Spleen (tissue), 11 donors: ENCODE data around the gene GPR150. TPM values are rescaled to one million over a fixed set of nuclear protein-coding genes. Genes with fewer than 3 reads are reported as not detected.

ENCODE experiments used
- DNase-seq: peaks from one replicate; pipeline ENCODE4 v3.0.0-alpha.2; 2020
- H3K27ac ChIP-seq, 8 donors: fragments of 200-600 bp; sonication (generic) in 7 of 8; 1 replicate in 4 of 8; 2 replicates in 4 of 8; pipeline versions ENCODE4 v1.5.0 to v1.8.0; 2016 to 2021; ENCODE audit warnings: inconsistent platforms in 4 of 8, mild to moderate bottlenecking in 4 of 8, moderate library complexity in 1 of 8
- H3K27me3 ChIP-seq, 7 donors: fragments of 200-600 bp; sonication (generic) in 6 of 7; replicated peaks in 1 of 7; 1 replicate in 4 of 7; 2 replicates in 3 of 7; pipeline versions ENCODE4 v1.5.0 to v1.8.0; 2016 to 2021; ENCODE audit warnings: inconsistent platforms in 3 of 7, mild to moderate bottlenecking in 1 of 7
- H3K36me3 ChIP-seq, 6 donors: fragments of 200-600 bp; sonication (generic) in 5 of 6; 1 replicate in 4 of 6; 2 replicates in 2 of 6; pipeline versions ENCODE4 v1.5.0 to v1.8.0; 2016 to 2021; ENCODE audit warnings: inconsistent platforms in 2 of 6
- H3K4me1 ChIP-seq, 6 donors: fragments of 200-600 bp; sonication (generic) in 5 of 6; 1 replicate in 3 of 6; 2 replicates in 3 of 6; pipeline versions ENCODE4 v1.5.0 to v1.8.0; 2016 to 2021; ENCODE audit warnings: inconsistent platforms in 3 of 6
- H3K4me3 ChIP-seq, 8 donors: fragments of 200-600 bp; sonication (generic) in 7 of 8; 1 replicate in 4 of 8; 2 replicates in 4 of 8; pipeline versions ENCODE4 v1.5.0 to v1.8.0; 2016 to 2021; ENCODE audit warnings: inconsistent platforms in 4 of 8, mild to moderate bottlenecking in 4 of 8, moderate library complexity in 2 of 8
- H3K9me3 ChIP-seq, 8 donors: fragments of 200-600 bp; sonication (generic) in 7 of 8; 1 replicate in 4 of 8; 2 replicates in 4 of 8; pipeline versions ENCODE4 v1.5.0 to v1.8.0; 2016 to 2021; ENCODE audit warnings: inconsistent platforms in 4 of 8
- CTCF ChIP-seq, 11 experiments: fragments of 200-600 bp in 7 of 11; fragments of 450-650 bp in 4 of 11; sonication (generic) in 4 of 11; IDR thresholded peaks in 8 of 11; conservative IDR thresholded peaks in 3 of 11; 1 replicate in 7 of 11; 2 replicates in 4 of 11; pipeline versions ENCODE4 v1.4.0 to v1.8.0; 2016 to 2021; ENCODE audit warnings: antibody characterized with exemption in 11 of 11, inconsistent platforms in 4 of 11, mild to moderate bottlenecking in 1 of 11
- POLR2A ChIP-seq, 3 donors: fragments of 450-650 bp; IDR thresholded peaks; one replicate each; pipeline ENCODE4 v1.5.1; 2017; ENCODE audit warnings: antibody characterized with exemption in 3 of 3, mild to moderate bottlenecking in 1 of 3
- POLR2AphosphoS5 ChIP-seq, 3 donors: sonication (generic); formaldehyde crosslinking; IDR thresholded peaks; one replicate each; pipeline ENCODE4 v1.5.1; 2017; ENCODE audit warnings: antibody characterized with exemption in 3 of 3
- WGBS, 5 donors: extraction: QIAGEN DNeasy Blood & Tissue Kit in 3 of 5; methylation state at CpG; one replicate each; pipeline versions ENCODE4 v1.1.5 to v1.1.7; 2013 to 2018; 5-methylcytosine and 5-hydroxymethylcytosine counted together
- intact Hi-C: fragments of 100-400 bp; cut with DNase I; formaldehyde crosslinking; loops from one replicate; pipeline ENCODE4 v1.15.0; 2023; ENCODE audit warnings: low total_unique reads
- polyA plus RNA-seq, 3 donors: library from polyadenylated mRNA; stranded (reverse); fragments of 200-250 nt; gene quantifications; one replicate each; pipeline ENCODE4 v1.2.1, GENCODE V29; 2013
- total RNA-seq, 7 donors: library from RNA; depleted of rRNA in 3 of 7; stranded (reverse); fragments of >200 nt in 3 of 7; fragmentation: NEBNext Ultra II Directional in 4 of 7; extraction: Animal tissue kit (Norgen Biotek cat#: 25700) in 4 of 7; gene quantifications; one replicate each; pipeline versions ENCODE4 v1.1.0 to v1.2.1, GENCODE V29; 2016 to 2021
- donor health status: healthy with polysubstance abuse.
- donor health status: DM: no; HTN: no; CAD: no; lungs with moderate emphysema.
- donor health status: DM: no; HTN: no; CAD: no.
- donor health status: Bipolar disorder and iron deficiency.
- donor health status: healthy.
- donor health status: DM: no; HTN: no; CAD: no.
- donor health status: DM: yes; HTN: yes; CAD: no.

Gene GPR150
- total and polyA plus RNA-seq, 10 donors, result 0.23 to 1.1 (median 0.65) TPM; not detected in 2

- Histone ChIP-seq H3K27me3 (no peaks in the 10 kb centered on the region), H3K4me3 (no peak overlapping the region), H3K4me1 (peaks cover 2 to 8% (median 5%) of the 10 kb centered on the region in 6 donors), H3K27ac (no peak overlapping the region), H3K9me3 (no peaks in the 10 kb centered on the region), H3K36me3 (peaks cover 0 to 34% (median 0%) of the 10 kb centered on the region in 6 donors)
- no peak for DNase-seq
- TF ChIP-seq CTCF (IDR thresholded peaks at IDR 0.05 in 8 of 11, conservative IDR thresholded peaks at IDR 0.05 in 3 of 11) (no peak), POLR2AphosphoS5 (IDR thresholded peaks at IDR 0.05) (no peak), POLR2A (IDR thresholded peaks at IDR 0.05) (no peak)
- intact Hi-C loops, result no loop called here
- WGBS, 5 donors, result 89 to 100% (median 94%) methylated on average over 1 of the region's 1 CpG
Measured at GRCh38 chr5:95652849-95653248, 33.0 kb downstream of the GPR150 start.

DNA sequence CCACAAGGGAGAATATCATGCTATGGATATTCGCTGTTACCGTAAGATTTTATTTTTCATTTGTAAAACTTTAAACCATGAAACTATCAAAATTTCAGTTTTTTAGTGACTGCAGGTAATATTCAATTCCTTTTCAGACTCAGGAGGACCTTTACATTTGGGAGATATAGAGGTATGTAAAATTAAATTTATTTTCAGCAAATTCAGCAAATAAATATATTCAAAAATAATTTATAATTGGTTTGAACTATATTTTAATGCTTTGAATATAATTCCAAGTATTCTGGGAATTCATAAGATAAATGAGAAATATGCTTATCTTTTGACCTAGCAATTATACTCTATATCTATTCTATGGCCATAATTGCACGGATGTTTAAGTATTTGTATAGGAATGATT lies 34.3 kb downstream of the GPR150 start:
- Histone ChIP-seq H3K36me3 (peaks cover 0 to 34% (median 0%) of the 10 kb centered on the region in 6 donors), H3K27me3 (no peaks in the 10 kb centered on the region), H3K4me3 (no peak overlapping the region), H3K27ac (no peak overlapping the region), H3K9me3 (no peaks in the 10 kb centered on the region), H3K4me1 (no peaks in the 10 kb centered on the region)
- no peak for TF ChIP-seq POLR2AphosphoS5 (IDR thresholded peaks at IDR 0.05)
- no peak for TF ChIP-seq POLR2A (IDR thresholded peaks at IDR 0.05)
- no peak for TF ChIP-seq CTCF (IDR thresholded peaks at IDR 0.05 in 8 of 11, conservative IDR thresholded peaks at IDR 0.05 in 3 of 11)
- DNase-seq, result no peak
- intact Hi-C loops, result no loop called here
- WGBS, 5 donors, result 96 to 98% (median 97%) methylated on average over 3 of the region's 3 CpGs

- intact Hi-C loops, result no loop called here
- no peaks in the 10 kb centered on the region for H3K9me3 ChIP-seq
- no peaks in the 10 kb centered on the region for H3K4me1 ChIP-seq
- no peak for DNase-seq
- H3K4me3 ChIP-seq, result no peak overlapping the region
- no peak overlapping the region for H3K27ac ChIP-seq
- no peaks in the 10 kb centered on the region for H3K27me3 ChIP-seq
- TF ChIP-seq POLR2AphosphoS5 (IDR thresholded peaks at IDR 0.05) (no peak), POLR2A (IDR thresholded peaks at IDR 0.05) (no peak), CTCF (IDR thresholded peaks at IDR 0.05 in 8 of 11, conservative IDR thresholded peaks at IDR 0.05 in 3 of 11) (no peak)
- peaks cover 0 to 34% (median 0%) of the 10 kb centered on the region in 6 donors for H3K36me3 ChIP-seq
- 76 to 84% (median 81%) methylated on average over 1 of the region's 1 CpG for WGBS, 5 donors
Measured at GRCh38 chr5:95655575-95655974, 35.7 kb downstream of the GPR150 start.

DNA sequence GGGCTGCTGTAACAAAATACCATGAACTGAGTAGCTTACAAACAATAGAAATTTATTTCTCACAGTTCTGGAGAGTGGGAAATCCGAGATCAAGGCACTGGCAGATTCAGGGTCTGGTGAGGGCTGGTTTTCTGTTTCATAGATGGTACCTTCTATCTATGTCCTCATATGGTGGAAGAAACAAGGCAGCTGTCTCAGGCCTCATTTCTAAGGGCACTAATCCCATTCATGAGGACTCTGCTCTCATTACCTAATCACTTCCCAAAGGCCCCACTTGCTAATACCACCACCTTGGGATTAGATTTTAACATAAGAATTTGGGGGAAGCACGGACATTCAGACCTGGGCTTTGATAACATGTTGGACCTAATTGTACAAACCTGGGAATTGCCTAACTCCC lies 40.2 kb downstream of the GPR150 start:
- no peak for DNase-seq
- TF ChIP-seq CTCF (IDR thresholded peaks at IDR 0.05 in 8 of 11, conservative IDR thresholded peaks at IDR 0.05 in 3 of 11) (no peak), POLR2A (IDR thresholded peaks at IDR 0.05) (no peak), POLR2AphosphoS5 (IDR thresholded peaks at IDR 0.05) (no peak)
- Histone ChIP-seq H3K27me3 (no peaks in the 10 kb centered on the region), H3K4me3 (no peak overlapping the region), H3K27ac (no peak overlapping the region), H3K4me1 (peaks cover 0 to 7% (median 6%) of the 10 kb centered on the region in 6 donors), H3K9me3 (no peaks in the 10 kb centered on the region), H3K36me3 (peaks cover 0 to 10% (median 0%) of the 10 kb centered on the region in 6 donors)
- intact Hi-C loops, result loop anchor here (5.0 to 10.0 kb wide), 2 partner anchors 115 to 187 kb away; no protein-coding TSS in a partner anchor
- WGBS, 5 donors, result 84 to 98% (median 93%) methylated on average over 2 of the region's 2 CpGs
